ENCODE data around the gene NKG7.

Gene NKG7

DNA sequence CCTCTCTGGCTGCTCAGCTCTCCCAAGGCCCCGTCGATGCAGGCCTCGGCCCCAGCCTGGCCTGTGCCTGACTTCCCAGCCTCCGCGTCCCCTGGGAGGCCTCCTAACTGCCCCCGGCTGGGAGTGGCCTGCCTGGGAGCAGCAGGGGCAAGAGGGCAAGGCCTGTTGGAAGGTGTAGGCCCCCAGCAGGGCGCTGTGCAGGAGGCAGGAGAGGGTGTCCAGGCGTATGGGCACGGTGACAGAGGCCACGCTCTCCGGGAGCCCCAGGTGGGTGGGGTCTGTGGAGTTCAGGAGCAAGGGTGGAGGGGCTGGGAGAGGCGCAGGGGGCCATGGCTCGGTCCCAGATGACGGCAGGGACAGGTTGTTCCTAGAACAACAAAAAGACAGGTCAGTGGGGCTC, 16.7 kb upstream of the NKG7 start:
- DNase-seq, result no peak

DNA sequence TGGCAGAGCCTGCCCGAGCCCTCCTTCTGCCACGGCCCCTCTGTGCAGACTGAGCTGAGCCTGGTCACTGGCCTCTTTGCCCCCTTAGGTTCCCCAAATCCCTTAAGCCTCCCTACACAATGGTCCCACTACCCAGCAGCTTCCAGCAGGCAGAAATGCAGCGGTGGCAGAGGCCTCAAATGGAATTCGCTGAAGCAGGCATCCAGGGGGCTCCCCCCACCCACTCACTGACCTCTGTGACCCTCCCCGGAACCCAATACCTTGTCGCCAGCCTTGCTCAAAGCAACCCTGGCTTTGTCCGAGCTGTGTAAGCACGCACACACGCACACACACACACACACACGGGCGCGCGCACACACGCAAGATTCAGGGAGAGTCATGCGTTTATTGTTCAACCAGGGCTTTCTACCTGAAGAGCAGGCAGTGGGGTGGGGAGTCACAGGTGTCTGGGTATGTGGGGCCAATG, 15.5 kb upstream of the NKG7 start, which contains the start of gene LIM2:
Gene LIM2, minus strand, starts transcription at position 51 of the 466 bp plus-strand sequence. CDS start 531 bp downstream, outside the sequence.
- DNase-seq, result no peak

DNA sequence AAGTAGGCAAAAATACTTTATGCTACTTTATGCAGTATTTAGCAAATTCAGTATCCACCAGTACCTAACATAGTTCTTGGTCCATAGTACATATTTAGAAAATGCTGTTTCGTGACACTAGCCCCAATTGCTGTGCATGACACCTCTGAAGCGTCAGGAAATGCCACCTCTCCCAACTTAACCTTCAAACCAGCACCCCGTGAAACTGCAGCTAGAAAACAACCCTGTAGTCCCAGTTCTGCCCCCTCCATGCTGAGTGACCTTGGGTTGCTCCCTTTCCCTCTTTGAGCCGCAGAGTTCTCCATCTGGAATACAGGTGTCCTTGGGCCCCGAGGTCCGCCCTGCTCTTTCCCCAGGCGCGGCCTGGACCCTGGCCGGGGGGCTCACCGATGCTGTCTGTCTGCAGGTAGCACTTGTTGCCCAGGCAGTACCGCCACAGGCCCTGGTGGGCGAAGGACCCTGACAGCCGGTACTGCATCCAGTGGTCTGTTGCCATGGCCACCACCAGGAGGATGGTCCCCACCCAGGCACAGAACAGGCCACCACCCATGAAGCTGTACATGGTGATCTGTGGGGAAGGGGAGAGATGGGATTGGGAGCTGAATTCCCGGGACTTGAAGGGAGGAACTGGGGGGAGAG, 14.5 kb upstream of the NKG7 start:
- DNase-seq, result no peak

DNA sequence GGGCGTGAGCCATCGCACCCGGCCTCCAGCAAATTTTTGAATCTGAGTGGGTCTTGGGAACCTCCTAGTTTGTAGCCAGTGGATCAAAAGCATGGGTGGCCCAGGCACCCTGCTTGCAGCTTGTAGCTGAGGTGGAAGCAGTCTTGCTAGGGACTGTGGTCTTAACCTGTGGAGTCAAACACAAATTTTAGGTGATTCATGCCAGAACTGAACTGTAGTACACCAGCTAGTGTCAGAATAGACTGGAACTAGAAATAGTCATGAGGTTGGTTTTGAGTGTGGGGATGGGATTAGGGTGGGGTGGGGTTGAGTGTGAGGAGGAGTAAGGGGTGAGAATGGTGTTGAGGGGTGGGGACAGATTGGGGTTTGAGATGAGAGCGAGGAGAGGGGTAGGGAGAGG, 9.6 kb upstream of the NKG7 start:
- no peak for DNase-seq

DNA sequence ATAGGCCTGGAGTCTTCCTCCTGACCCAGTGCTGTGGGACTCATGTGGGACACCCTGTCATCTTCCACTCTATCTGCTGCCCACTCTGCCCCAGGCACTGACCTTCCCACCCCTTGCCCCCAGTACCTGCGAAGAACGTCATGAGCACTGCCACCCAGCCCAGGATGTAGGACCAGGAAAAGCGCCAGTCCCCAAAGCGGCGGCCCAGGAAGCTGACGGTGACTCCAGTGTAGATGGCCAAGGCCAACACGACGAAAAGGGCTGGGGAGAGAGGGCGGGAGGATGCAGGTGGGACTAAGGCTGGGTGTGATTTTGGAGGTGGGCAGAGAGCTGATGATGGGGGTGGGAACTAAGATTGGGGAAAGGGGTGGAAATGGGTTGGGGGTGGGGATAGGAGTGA, 7.9 kb upstream of the NKG7 start:
- DNase-seq, result no peak

DNA sequence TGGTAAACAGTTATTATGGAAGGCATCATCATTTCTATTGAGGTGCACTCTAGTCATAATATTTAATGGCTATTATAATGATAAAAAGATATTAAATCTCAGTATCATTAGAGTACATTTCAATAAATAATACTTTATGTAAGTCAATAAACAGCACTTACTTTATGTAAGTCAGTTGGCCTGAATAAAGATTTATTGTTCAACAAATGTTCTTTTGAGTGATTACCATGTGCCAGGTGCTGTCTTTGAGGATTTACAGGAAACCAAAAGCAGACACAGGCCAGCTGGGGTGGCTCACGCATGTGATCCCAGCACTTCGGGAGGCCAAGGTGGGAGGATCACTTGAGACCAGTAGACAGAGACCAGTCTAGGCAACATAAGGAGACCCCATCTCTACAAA, 5.0 kb upstream of the NKG7 start:
- no peak for DNase-seq

DNA sequence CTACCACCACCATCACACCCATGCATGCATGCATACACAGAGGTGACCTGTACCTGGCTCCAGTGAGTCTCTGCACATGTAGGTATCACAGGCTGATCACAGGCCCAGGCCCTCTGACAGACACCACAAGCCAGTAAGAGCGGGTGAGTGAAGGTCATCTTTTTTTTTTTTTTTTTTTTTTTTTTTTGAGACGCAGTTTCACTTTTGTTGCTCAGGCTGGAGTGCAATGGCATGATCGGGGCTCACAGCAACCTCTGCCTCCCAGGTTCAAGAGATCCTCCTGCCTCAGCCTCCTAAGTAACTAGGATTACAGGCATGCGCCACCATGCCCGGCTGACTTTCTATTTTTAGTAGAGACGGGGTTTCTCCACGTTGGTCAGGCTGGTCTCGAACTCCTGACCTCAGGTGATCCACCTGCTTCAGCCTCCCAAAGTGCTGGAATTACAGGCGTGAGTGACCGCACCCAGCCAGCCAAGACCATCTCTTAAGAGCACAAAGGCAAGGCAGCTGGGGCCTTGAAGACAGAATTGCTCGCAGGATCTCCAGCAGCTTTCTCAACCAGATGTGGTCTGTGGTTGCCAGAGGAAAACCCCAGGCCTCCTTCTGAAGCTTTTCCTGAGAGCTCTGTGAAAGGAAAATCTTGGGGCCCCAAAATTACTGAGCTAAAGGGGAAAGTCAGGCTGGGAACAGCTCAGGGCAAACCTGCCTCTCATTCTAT, 3.2 kb upstream of the NKG7 start:
- DNase-seq, result peak; percentile 20

DNA sequence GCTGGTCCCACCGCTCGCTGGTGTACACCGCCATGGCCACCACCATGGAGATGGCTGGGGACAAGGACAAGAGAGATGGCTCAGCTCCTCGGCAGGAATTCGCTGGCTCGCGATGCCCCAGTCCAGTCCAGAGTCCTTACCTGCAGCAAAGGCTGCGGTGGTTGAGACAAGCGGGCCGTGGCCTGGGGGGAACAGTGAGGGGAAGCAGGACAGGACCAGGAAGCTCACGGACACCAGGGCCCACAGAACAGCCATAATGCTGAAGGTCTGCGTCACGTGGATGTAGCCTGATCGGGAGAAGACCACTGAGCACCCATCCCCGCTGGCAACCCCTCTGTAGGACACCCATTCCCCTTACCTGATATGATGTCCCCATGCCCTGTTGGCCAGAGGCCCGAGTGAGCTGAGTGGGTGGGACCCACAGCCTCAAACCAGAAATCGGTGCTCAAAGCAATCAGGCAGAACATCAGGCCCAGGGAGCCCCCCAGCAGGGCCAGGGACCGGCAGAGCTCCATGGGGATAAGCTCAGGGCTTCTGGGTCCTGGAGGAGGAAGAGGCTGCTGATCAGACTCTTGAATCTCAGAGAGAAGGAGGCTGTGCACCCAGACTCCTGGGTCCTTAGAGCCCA, 319 bp downstream of the NKG7 start:
- DNase-seq, result no peak

DNA sequence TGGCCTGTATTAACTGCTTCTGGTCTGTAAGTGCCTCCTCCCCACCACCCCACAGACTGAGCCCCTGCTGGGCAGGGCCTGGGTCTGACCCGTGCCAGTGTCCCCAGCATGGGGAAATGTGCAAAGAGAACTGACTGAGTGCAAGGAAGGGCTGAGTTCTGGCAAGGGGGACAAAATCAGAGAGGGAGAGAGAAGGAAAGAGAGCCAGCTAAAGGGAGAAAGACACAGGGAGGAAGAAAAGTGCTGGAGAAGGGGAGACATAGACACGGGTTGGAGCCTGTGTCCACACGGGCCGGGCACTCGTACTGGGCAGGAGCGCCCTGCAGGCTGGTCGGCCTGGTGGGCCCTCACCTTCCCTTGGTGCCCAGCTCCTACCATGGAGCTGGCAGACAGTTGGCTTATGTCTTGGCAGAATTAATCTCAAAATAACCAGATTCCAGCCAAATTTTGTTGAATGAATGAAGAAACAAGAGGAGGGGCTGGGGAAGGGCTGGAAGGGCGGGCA, 1.2 kb downstream of the NKG7 start:
- DNase-seq, result no peak

DNA sequence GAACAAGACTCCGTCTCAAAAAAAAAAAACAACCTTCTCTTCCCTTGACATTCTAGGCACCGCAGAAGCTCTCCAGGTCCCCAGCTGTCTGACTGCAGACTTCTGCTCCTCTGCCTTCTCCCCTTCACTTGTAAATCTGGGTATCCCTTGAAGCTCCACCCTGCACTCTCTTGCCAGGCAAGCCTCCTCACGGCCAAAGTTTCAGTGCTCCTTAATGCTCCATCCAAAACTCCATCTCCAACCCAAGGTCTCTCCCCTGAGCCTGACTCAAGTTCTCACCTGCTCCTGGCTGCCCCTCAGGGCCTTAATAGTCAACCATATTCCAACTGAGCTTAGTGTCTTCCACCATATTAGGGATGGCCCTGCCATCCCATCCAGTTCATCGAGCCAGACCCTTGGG, 2.2 kb downstream of the NKG7 start:
- DNase-seq, result no peak

DNA sequence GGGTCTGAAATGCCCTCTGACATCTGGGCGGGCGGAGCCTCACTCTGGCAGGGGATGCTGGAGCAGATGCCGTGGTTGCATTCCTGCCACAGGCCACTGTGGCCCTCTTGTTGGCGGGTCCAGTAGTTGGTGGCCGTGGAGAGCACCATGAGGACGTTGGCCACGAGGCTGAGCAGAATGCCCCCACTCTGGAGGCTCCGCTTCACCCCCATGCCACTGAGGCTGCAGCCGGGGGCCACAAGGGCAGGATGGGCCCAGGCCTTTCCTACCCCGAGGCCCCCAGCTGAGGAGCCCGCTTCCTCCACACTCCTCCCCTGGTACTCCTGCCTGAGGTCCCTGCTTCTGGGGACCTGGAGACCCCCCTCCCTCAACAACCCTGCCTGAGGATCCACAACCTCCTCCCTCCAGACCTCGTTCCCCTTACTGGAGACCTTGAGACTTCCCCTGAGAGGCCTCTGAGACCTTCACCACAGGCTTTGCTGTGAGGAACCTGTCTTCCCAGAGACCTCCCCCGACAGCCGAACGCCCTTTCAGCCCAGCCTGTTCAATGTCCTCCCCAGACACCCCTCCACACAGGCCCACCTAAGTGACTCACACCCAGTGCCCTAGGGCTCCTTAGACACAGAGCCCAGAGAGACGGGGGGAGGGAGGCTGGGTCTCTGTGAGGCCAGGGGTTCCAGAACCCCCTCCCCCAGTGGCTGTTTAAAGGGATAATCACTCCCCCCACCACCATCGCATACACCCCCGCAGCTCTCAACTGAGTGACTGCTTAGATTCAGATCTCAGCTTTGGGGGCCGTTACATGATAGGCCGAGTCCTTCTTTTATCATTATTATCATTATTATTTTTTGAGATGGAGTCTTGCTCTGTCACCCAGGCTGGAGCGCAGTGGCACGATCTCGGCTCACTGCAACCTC, 3.8 kb downstream of the NKG7 start, which contains the start of gene CLDND2:
Gene CLDND2, minus strand, starts transcription at position 638 of the 917 bp plus-strand sequence. Its CDS starts 426 bp downstream, at position 212.
- DNase-seq, result no peak

DNA sequence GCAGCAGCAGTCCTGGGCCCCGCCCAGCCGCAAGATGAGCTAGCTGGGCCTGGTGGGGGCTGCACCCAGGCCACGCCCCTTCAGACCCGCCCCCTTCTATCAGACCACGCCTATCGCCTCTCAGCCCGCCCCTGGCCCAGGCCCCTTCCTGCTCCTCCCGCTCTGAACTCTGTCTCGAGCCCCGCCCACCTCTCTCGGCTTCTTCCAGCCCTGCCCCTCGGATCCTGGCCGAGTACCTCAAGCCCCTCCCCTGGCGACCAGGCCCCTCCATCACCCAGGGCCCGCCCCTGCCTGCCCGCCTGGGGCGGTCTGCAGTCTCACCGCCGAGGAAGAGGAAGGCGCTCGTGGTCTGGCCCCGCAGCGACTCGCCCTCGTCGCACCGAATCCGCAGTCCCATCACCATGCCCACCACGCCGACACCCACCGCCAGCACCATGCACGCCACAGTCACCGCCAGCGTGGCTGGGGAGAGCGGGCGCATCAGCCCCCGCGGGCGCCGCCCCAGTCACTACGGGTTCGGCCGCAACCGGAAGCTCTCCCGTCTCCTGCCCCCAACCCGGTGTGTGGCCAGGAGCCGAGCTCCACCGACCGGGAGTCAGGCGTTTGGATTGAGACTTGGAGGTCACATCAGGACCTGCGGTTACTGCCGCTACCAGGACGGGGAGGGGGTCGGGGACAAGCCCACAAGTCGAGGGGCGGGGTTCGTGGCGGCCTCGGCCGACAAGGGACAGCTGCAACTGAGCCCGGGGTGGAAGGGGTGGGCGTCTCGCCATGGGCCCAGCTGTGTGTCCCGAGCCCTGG, 4.7 kb downstream of the NKG7 start:
- DNase-seq, result peak; percentile 97

DNA sequence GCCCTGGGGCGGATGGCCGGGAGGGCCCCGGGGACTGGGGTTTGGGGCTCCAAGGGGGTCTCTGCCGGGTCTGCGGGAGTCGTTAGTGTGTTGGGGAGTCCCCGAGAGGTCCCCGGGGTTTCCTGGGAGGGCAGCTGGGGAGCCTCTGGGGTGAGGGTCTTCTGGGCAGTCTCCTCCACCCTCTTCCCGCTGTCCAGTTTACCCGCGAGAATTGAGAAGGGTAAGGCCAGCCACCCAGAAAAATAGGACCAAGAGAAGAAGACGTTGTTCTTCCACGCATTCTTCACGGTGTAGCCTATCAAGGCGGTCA, 5.2 kb downstream of the NKG7 start:
- no peak for DNase-seq

DNA sequence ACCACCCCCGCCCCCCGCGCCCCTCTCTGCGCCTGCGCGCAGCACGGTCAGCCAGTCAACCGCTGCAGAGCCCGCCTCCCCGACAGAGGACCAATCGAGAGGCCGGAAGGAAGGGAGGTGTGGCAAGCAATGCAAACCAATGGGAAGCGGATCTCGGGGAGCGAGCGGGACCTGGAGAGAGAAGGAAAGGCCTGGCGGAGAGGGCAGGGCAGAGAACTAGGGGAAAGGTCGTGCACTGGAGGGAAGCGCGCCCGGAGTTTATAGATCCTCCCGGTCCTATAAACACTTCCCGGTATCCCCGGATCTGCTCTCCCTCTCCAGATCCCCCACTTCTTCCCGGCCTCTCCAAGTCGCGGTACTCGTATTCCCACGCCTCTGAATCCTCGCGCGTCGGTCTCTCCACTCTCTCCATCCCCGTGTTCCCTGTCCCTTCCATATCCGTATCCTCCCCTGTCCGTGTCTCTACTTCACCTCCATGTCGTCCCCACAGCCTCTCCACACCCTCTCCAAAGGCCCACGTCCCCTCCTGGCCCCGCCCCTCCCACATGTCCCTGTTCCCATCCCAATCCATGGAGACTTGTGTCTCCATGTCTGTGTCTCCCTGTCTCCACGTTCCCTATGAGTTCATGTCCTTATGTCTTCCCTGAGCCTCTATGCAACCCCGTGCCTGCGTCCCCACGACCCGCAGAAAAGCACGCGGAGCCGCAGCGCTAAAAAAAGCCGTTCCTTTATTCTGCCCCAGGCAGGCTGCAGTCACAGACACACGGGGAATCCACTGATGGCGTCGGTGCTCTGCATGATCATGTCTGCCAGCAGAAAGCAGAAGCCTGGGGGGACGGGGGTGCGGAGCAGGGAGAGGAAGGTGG, 5.8 kb downstream of the NKG7 start:
- DNase-seq, result peak; percentile 98

DNA sequence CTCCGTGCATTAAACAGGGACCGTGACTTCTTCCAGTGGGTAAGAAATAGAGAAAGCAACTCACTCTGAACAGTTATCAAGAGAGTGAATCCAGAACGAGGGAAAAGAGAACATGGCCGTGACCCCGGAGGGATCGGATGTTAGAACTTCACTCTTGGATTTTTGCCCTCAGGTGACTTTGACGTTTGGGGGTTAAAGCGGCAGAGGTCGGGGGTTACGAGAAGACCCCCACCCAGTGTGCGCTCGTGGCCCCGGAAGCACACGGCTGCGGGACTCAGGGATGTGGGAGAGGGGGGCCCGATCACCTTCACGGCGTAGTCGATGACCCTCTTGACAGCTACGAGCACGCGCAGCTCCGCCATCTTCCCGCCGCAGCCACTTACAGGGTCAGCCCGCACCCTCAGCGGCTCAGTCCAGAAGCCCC, 6.5 kb downstream of the NKG7 start, which contains the start of gene ETFB:
Gene ETFB, minus strand, starts transcription at position 424 of the 424 bp plus-strand sequence. Its CDS starts 62 bp downstream, at position 362.
- DNase-seq, result no peak

DNA sequence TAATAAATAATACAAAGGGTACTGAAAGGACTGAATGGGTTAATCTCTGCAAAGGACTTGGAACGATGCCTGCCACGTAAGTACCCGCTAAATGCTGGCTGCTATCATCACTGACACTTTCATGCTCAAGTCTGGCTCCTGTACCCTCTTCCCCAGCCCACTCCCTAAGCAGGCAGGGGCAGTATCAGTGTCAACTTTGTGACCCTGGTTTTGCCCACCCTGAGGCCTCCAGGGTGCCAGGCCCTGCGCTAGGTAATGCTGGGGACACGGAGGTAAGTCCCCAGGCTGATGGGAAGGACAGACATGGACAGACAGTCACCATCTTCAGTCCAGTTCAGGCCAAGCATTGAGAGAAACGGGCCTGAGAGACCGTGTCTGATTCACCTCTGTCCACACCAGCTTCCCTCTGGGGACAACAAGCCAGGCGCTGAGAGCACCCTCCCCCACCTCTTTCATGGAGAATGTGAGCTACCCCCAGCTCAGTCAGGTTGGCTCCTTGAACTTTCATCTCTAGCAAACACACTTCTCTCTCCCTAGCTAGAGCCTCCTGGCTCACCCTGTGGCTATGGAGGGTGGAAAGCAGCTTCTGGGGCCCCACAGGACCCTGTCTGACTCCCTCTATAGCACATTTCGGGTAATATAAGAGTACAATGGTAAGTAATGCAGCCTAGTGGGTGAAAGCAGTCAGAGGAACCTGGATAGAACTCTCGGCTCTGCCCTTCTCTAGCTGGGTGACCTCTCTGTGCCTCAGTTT, 7.1 kb downstream of the NKG7 start:
- peak; percentile 27 for DNase-seq

DNA sequence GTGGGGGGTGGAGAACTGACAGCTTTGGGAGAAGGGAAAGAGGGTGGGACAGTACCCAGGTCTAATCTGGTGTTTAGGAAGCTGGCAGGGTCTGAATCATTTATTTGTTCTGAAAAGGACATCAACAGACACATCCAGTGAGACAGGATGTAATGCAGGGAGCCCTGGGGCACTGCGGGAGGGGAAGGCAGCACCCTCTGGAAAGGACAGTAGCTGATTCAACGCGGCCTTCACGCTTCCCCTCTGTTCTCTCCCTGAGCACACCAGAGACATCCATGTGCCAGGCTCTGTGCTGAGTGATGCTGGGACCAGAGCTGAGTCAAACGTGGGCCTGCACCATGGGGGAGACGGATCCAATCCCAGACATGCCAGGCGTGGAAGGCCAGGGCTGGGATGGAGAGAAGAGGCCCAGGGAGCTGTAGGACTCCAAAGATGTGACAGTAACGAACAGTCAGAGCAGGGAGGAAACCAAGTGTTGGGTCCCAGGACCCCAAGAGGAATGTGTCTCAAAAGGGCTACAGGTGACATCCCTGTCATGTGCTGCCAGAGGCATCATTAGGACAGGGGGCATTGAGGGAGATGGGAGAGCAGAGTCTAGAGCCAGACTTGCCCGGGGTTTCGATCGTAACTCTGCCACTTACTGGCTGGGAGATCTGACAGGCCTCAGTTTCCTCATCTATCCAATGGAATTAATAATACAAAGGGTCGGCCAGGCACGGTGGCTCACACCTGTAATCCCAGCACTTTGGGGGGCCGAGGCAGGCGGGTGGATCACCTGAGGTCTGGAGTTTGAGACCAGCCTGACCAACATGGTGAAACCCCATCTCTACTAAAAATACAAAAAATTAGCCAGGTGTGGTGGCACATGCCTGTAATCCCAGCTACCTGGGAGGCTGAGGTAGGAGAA, 8.0 kb downstream of the NKG7 start:
- no peak for DNase-seq

DNA sequence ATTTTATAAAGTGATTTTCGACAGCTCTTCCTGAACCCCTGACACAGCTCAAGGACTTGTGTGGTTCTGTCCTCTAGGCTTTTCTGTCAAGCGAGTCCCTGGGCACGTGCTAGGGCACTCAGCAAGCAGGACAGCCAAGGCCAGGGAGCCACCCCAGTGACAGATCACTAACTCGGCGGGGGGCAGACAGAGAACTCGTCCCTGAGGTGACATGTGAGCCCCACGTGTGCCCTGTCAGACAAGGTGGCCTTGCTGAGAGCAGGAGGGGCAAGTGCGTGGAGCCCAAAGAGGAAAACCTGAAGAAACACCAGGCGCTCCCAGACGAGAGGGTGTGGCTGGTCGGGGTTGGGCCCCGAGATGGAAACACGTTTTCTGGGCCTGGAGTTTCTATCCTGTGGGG, 11.2 kb downstream of the NKG7 start:
- no peak for DNase-seq

DNA sequence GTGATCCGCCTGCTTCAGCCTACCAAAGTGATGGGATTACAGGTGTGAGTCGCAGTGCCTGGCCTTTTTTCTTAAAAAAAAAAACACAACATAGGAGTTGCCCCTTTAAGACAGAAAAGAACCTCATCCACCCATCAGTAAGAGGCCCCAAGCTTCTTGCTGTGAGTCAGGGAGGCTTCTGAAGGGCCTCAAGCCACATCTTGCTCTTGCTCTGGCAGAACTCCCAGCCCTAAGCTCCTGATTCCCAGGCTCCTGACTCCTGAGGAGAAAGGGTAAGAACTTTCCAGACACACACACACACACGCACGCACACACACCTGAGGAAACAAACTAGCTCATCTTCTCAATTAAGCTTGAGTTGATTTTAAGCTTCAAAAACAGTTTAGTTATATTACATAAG, 13.2 kb downstream of the NKG7 start:
- DNase-seq, result no peak
